Immature natural killer cell (primary cell): ENCODE data around the gene QRICH1. TPM values are rescaled to one million over a fixed set of nuclear protein-coding genes. Genes with fewer than 3 reads are reported as not detected.

Source experiments
- DNase-seq, 3 donors: peaks; one replicate each; pipeline ENCODE4 v3.0.0; 2022; ENCODE audit warnings: mixed read lengths in 1 of 3
- H3K27ac Mint-ChIP-seq, 6 donors: one replicate each; pipeline ENCODE4 v1.8.0; 2020; ENCODE audit warnings: mixed read lengths in 6 of 6, mild to moderate bottlenecking in 5 of 6, inconsistent platforms in 4 of 6, moderate library complexity in 3 of 6
- H3K27me3 Mint-ChIP-seq, 3 donors: one replicate each; pipeline ENCODE4 v1.8.0; 2020 to 2021; ENCODE audit warnings: low read depth in 3 of 3, mild to moderate bottlenecking in 3 of 3, mixed read lengths in 3 of 3, moderate library complexity in 3 of 3, inconsistent platforms in 1 of 3
- H3K36me3 Mint-ChIP-seq, 3 donors: one replicate each; pipeline ENCODE4 v1.8.0; 2020; ENCODE audit warnings: mixed read lengths in 3 of 3, inconsistent platforms in 2 of 3, mild to moderate bottlenecking in 2 of 3
- H3K4me1 Mint-ChIP-seq, 2 donors: one replicate each; pipeline ENCODE4 v1.8.0; 2020; ENCODE audit warnings: inconsistent platforms in 2 of 2, mild to moderate bottlenecking in 2 of 2, mixed read lengths in 2 of 2, moderate library complexity in 1 of 2
- H3K4me3 Mint-ChIP-seq, 5 donors: one replicate each; pipeline ENCODE4 v1.8.0; 2020; ENCODE audit warnings: mild to moderate bottlenecking in 5 of 5, mixed read lengths in 5 of 5, inconsistent platforms in 3 of 5, moderate library complexity in 3 of 5
- H3K9me3 Mint-ChIP-seq, 6 donors: one replicate each; pipeline ENCODE4 v1.8.0; 2020; ENCODE audit warnings: mild to moderate bottlenecking in 6 of 6, mixed read lengths in 6 of 6, inconsistent platforms in 4 of 6, moderate library complexity in 3 of 6
- polyA plus RNA-seq, 3 donors: library from polyadenylated mRNA; unstranded; fragments of 300-500 nt; fragmentation: Illumina TruSeq; gene quantifications; one replicate each; pipeline ENCODE4 v1.2.3, GENCODE V29; 2021

The QRICH1 gene
- polyA plus RNA-seq, 3 donors from 2014 or later = 9.7 to 29.3 (median 15.1) TPM

DNA sequence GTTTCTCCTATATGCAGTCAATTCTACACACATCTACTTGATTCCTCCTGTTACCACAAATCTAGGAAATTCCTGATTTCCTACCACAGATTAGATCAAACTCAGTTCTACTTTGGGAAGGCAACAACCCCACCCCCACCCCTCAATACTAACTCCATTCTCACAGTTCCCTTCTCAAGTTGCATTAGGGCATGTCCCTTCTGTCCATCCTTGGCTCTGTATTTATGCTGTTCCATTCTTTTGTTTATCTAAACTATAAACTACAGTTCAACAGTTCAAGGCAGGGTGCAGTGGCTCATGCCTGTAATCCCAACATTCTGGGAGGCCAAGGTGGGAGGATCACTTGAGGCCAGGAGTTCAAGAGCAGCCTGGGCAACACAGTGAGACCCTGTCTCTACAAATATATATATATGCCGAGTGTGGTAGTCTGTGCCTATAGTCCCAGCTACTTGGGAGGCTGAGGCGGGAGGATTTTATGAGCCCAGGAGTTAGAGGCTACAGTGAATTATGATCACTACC is 39.5 kb downstream of the QRICH1 start:
- H3K9me3 Mint-ChIP-seq = no peaks in the 10 kb centered on the region
- H3K27me3 Mint-ChIP-seq = peaks cover 0 to 2% (median 2%) of the 10 kb centered on the region in 3 donors
- peak overlapping the region in 3 of 6 donors; percentile 14 to 51 (median 51) for H3K27ac Mint-ChIP-seq
- H3K36me3 Mint-ChIP-seq = peaks cover 11 to 28% (median 12%) of the 10 kb centered on the region in 3 donors
- DNase-seq = no peak
- no peak overlapping the region for H3K4me3 Mint-ChIP-seq
- H3K4me1 Mint-ChIP-seq = peaks cover 6 to 16% of the 10 kb centered on the region in 2 donors

- H3K9me3 Mint-ChIP-seq = no peaks in the 10 kb centered on the region
- H3K36me3 Mint-ChIP-seq = peaks cover 11 to 28% (median 12%) of the 10 kb centered on the region in 3 donors
- no peak overlapping the region for H3K27ac Mint-ChIP-seq
- peaks cover 6 to 16% of the 10 kb centered on the region in 2 donors for H3K4me1 Mint-ChIP-seq
- peaks cover 0 to 2% (median 2%) of the 10 kb centered on the region in 3 donors for H3K27me3 Mint-ChIP-seq
- H3K4me3 Mint-ChIP-seq = no peak overlapping the region
- no peak for DNase-seq
Observed at GRCh38 chr3:49053543-49053942, 40.3 kb downstream of the QRICH1 start.

GRCh38 chr3:49035281-49035680 is 58.6 kb downstream of the QRICH1 start:
- Mint-ChIP-seq H3K27me3 (peaks cover 0 to 3% (median 0%) of the 10 kb centered on the region in 3 donors), H3K27ac (no peak overlapping the region), H3K9me3 (no peaks in the 10 kb centered on the region), H3K4me1 (no peaks in the 10 kb centered on the region), H3K36me3 (peaks cover 13 to 31% (median 14%) of the 10 kb centered on the region in 3 donors), H3K4me3 (no peak overlapping the region)
- DNase-seq = no peak

- Mint-ChIP-seq H3K4me1 (peaks cover 3 to 4% of the 10 kb centered on the region in 2 donors), H3K27me3 (peaks cover 0 to 4% (median 3%) of the 10 kb centered on the region in 3 donors), H3K9me3 (no peaks in the 10 kb centered on the region), H3K4me3 (no peak overlapping the region), H3K27ac (peak overlapping the region in 1 of 6 donors; percentile 69), H3K36me3 (peaks cover 13 to 27% (median 14%) of the 10 kb centered on the region in 3 donors)
- no peak for DNase-seq
Observed at GRCh38 chr3:49034650-49035049, 59.2 kb downstream of the QRICH1 start.

- Mint-ChIP-seq H3K9me3 (no peaks in the 10 kb centered on the region), H3K27ac (peak overlapping the region in 1 of 6 donors; percentile 23), H3K36me3 (peaks cover 13 to 27% (median 14%) of the 10 kb centered on the region in 3 donors), H3K27me3 (peaks cover 5 to 13% (median 11%) of the 10 kb centered on the region in 3 donors), H3K4me3 (no peak overlapping the region), H3K4me1 (peaks cover 21% of the 10 kb centered on the region in 2 donors)
- DNase-seq = no peak
Observed at GRCh38 chr3:49032646-49033304, 61.1 kb downstream of the QRICH1 start.

- H3K4me3 Mint-ChIP-seq = no peak overlapping the region
- H3K4me1 Mint-ChIP-seq = peaks cover 25 to 35% of the 10 kb centered on the region in 2 donors
- H3K9me3 Mint-ChIP-seq = no peaks in the 10 kb centered on the region
- no peak for DNase-seq
- peaks cover 5 to 11% (median 11%) of the 10 kb centered on the region in 3 donors for H3K27me3 Mint-ChIP-seq
- H3K36me3 Mint-ChIP-seq = peaks cover 10 to 28% (median 10%) of the 10 kb centered on the region in 3 donors
- peak overlapping the region; percentile 59 to 99 (median 92) for H3K27ac Mint-ChIP-seq
Observed at GRCh38 chr3:49030321-49030720, 63.5 kb downstream of the QRICH1 start.

- no peak for DNase-seq
- peak overlapping the region; percentile 84 to 94 (median 92) for H3K4me3 Mint-ChIP-seq
- H3K27ac Mint-ChIP-seq = peak overlapping the region; percentile 91 to 99 (median 98)
- no peaks in the 10 kb centered on the region for H3K9me3 Mint-ChIP-seq
- H3K36me3 Mint-ChIP-seq = peaks cover 4 to 21% (median 10%) of the 10 kb centered on the region in 3 donors
- H3K4me1 Mint-ChIP-seq = peaks cover 25 to 35% of the 10 kb centered on the region in 2 donors
- H3K27me3 Mint-ChIP-seq = peaks cover 5 to 11% (median 11%) of the 10 kb centered on the region in 3 donors
Observed at GRCh38 chr3:49029563-49029884, 64.3 kb downstream of the QRICH1 start.

- Mint-ChIP-seq H3K36me3 (peaks cover 4 to 25% (median 10%) of the 10 kb centered on the region in 3 donors), H3K4me3 (peak within 1 kb of the TSS; percentile 84 to 94 (median 92)), H3K27me3 (peaks cover 5 to 11% (median 11%) of the 10 kb centered on the region in 3 donors), H3K4me1 (peaks cover 29 to 35% of the 10 kb centered on the region in 2 donors), H3K27ac (peak within 1 kb of the TSS; percentile 91 to 99 (median 98)), H3K9me3 (no peaks in the 10 kb centered on the region)
- peak; percentile 94 to 95 (median 95) for DNase-seq
Observed at GRCh38 chr3:49028673-49029562, 65.0 kb downstream of the QRICH1 start, which contains the start of gene IMPDH2. Gene IMPDH2 (minus strand): TSS chr3:49029398. CDS start chr3:49029350, 48 bp downstream.

DNA sequence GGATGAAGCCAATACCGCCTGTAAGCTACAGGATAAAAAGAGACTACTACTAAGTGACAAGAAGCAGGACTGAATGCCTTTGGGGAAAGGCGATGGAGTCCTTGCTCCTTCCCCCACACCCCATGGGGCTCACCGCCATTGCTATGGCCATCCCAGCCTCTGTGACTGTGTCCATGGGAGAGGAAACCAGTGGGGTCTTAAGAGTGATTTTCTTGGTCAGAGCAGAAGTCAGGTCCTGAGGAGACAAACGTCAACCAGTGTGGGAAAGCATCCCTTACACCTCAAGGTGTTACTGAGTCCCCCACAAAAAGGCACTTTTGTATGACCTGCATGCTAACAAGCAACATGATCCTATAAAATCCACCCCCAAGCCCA is 65.6 kb downstream of the QRICH1 start:
- Mint-ChIP-seq H3K36me3 (peaks cover 4 to 27% (median 10%) of the 10 kb centered on the region in 3 donors), H3K27ac (peak overlapping the region; percentile 91 to 99 (median 98)), H3K4me3 (peak overlapping the region; percentile 84 to 94 (median 92)), H3K27me3 (peaks cover 5 to 14% (median 13%) of the 10 kb centered on the region in 3 donors), H3K9me3 (no peaks in the 10 kb centered on the region), H3K4me1 (peaks cover 33 to 36% of the 10 kb centered on the region in 2 donors)
- DNase-seq = no peak

DNA sequence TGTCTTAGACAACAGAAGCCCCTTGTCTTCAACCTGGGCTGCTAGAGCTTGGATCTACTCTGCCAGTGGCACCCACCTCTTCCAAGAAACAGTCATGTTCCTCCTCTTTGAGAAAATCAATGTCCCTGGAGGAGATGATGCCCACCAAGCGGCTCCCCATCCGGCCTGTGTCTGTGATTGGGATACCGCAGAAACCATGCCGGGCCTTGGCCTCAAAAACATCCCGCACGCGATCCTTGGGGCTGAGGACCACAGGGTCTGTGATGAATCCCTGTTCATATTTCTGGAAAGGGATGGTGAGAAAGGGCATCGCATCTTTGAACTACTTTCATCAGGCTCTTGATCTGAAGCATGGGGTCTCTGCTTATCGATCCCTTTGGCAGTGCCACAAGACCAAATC is 66.2 kb downstream of the QRICH1 start:
- Mint-ChIP-seq H3K4me3 (no peak overlapping the region), H3K27me3 (peaks cover 7 to 15% (median 13%) of the 10 kb centered on the region in 3 donors), H3K36me3 (peaks cover 4 to 26% (median 10%) of the 10 kb centered on the region in 3 donors)

DNA sequence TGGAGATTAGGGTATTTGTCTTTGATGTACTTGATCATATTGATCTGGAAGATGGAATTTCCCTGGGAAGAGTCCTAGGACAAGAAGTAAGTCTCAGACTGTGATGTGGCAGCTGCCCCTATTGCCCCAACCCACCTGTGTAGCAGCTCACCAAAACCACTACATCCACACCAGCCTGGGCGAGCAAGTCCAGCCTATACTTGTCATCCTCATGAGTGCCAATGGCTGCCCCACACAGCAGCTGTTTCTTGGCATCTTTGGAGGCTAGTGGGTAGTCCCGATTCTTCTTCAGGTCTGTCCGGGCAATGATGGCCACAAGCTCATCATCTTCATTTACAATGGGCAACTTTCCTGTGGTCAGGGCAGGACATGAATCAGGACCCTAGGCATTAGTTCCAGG is 67.3 kb downstream of the QRICH1 start:
- Mint-ChIP-seq H3K9me3 (no peaks in the 10 kb centered on the region), H3K27me3 (peaks cover 7 to 17% (median 13%) of the 10 kb centered on the region in 3 donors)

More for the DNA sequence above, 66.2 kb downstream of the QRICH1 start:
- H3K9me3 Mint-ChIP-seq = no peaks in the 10 kb centered on the region
- peaks cover 39 to 43% of the 10 kb centered on the region in 2 donors for H3K4me1 Mint-ChIP-seq
- DNase-seq = no peak
- H3K27ac Mint-ChIP-seq = peak overlapping the region in 5 of 6 donors; percentile 21 to 99 (median 97)

DNA sequence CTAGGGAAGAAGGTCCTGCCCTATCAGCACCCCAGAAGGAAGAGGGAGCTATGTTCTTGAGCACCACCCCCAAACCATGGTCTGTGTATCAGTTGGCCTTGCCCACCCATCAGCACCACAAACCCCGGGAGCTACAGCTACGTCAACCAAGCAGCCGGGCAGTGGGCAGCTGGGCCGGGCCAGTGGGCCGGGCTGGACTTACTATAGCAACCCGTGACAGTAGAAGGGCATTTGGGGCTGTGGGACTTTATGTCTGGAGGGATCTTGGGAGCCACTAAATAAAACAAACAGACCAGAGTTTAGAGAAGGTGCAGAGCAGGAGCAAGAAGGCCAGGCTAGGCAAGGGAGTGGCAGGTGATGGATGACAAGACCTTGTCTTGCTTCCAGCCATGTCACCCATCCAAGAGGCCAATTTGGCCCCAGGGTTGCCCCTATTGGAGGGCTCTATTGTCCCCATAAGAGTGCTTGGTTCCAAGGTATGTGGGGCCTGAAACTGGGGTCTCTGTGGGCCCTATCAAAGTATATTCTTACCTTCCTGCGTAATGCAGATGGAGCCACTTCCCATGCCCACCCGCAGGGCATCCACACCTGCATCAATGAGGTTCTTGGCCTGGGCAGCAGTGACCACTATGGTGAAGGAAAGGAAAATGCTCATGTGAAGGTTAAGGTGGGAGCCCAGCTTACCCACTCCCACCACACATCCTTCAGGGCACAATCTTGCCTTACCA is 67.9 kb downstream of the QRICH1 start:
- Mint-ChIP-seq H3K27ac (peak overlapping the region in 5 of 6 donors; percentile 34 to 84 (median 67)), H3K4me1 (peaks cover 46 to 53% of the 10 kb centered on the region in 2 donors), H3K4me3 (peak overlapping the region in 1 of 5 donors; percentile 11), H3K27me3 (peaks cover 11 to 22% (median 15%) of the 10 kb centered on the region in 3 donors), H3K9me3 (no peaks in the 10 kb centered on the region), H3K36me3 (peaks cover 0 to 14% (median 0%) of the 10 kb centered on the region in 3 donors)
- DNase-seq = no peak

More for the DNA sequence above, 67.3 kb downstream of the QRICH1 start:
- H3K4me3 Mint-ChIP-seq = no peak overlapping the region
- peaks cover 43 to 47% of the 10 kb centered on the region in 2 donors for H3K4me1 Mint-ChIP-seq
- H3K36me3 Mint-ChIP-seq = peaks cover 2 to 16% (median 3%) of the 10 kb centered on the region in 3 donors
- DNase-seq = no peak
- peak overlapping the region in 4 of 6 donors; percentile 12 to 79 (median 50) for H3K27ac Mint-ChIP-seq
